ENCODE results near the gene ACOX3. TPM values are rescaled to one million over a fixed set of nuclear protein-coding genes. Genes with fewer than 3 reads are reported as not detected.
"Not testable (repeated sequence)": the region's sequence is repeated elsewhere in the genome, so short reads cannot be mapped to it uniquely, and the experiment has no call there.

The ACOX3 gene
- total RNA-seq, 2 experiments from 2014 or later, result 13.2 to 13.6 TPM

GRCh38 chr4:8422327-8422726 lies 18.2 kb downstream of the ACOX3 start:
- peaks cover 12% of the 10 kb centered on the region for H3K4me1 Mint-ChIP-seq (ENCODE audit: low read depth)
- no peaks in the 10 kb centered on the region for H3K36me3 Mint-ChIP-seq (ENCODE audit: low read depth)
- CTCF ChIA-PET, result no interaction called here
- no peak overlapping the region for H3K27ac Mint-ChIP-seq
- POLR2A ChIA-PET, result no interaction called here
- no peak for DNase-seq
- ATAC-seq, result no peak
- no peaks in the 10 kb centered on the region for H3K9me3 Mint-ChIP-seq (ENCODE audit: insufficient read depth)
- H3K27me3 Mint-ChIP-seq (ENCODE audit: low read depth), result no peaks in the 10 kb centered on the region
- H3K4me3 Mint-ChIP-seq, result no peak overlapping the region

GRCh38 chr4:8420151-8420550 lies 20.4 kb downstream of the ACOX3 start:
- H3K27ac Mint-ChIP-seq; H3K36me3 Mint-ChIP-seq (ENCODE audit: low read depth); H3K27me3 Mint-ChIP-seq (ENCODE audit: low read depth); DNase-seq; ATAC-seq; H3K9me3 Mint-ChIP-seq (ENCODE audit: insufficient read depth); H3K4me1 Mint-ChIP-seq (ENCODE audit: low read depth); H3K4me3 Mint-ChIP-seq: not testable (repeated sequence)
- CTCF ChIA-PET, result interaction anchor here (1.1 to 2.0 kb wide), 3 partner anchors 9 to 178 kb away, joined by 4 to 7 read pairs (median 6); no protein-coding TSS in a partner anchor
- POLR2A ChIA-PET, result interaction anchor here (0.6 to 1.9 kb wide), 3 partner anchors 9 to 20 kb away, joined by 3 to 8 read pairs (median 4); partner anchors contain the start of genes ACOX3 and TRMT44

DNA sequence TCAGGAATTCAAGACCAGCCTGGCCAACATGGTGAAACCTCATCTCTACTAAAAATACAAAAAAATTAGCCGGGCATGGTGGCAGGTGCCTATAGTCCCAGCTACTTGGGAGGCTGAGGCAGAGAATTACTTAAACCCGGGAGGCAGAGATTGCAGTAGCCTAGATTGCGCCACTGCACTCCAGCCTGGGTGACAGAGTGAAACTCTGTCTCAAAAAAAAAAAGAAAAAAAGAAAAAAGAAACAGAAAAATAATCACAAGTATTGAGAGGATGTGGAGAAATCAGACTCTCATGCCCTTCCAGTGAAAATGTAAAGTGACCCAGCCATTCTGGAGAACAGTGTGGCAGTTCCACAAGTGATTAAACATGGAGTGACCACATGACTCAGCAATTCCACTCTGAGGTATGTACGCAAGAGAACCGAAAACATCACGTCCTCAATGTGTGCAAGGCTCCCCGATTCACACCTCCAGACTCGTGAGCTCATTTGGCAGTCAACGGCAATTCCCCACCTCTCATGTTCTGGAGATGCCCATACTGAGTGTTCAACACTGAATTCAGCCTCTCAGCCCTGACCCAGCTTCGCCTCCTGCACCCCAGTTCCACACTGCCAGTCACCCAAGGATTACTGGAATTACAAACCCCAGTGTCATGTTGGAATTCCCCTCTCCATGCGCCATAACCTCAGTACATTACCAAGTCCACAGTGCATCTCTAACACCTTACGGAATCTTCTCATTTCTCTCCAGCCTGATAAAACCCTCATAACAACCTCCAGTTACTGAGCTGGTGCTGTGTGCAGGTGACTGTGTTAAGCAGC lies 21.1 kb downstream of the ACOX3 start:
- Mint-ChIP-seq H3K27ac (no peak overlapping the region), H3K4me1 (ENCODE audit: low read depth) (peaks cover 11% of the 10 kb centered on the region), H3K9me3 (ENCODE audit: insufficient read depth) (no peaks in the 10 kb centered on the region), H3K36me3 (ENCODE audit: low read depth) (peaks cover 1% of the 10 kb centered on the region), H3K27me3 (ENCODE audit: low read depth) (no peaks in the 10 kb centered on the region), H3K4me3 (no peak overlapping the region)
- ChIA-PET POLR2A (interaction anchor here (1.9 kb wide), 1 partner anchor 21 kb away, joined by 8 read pairs; the partner anchor contains the start of genes ACOX3 and TRMT44), CTCF (interaction anchor here (1.1 to 2.0 kb wide), 3 partner anchors 9 to 178 kb away, joined by 4 to 7 read pairs (median 6); no protein-coding TSS in a partner anchor)
- ATAC-seq (peak; percentile 30), DNase-seq (peak; percentile 29)

DNA sequence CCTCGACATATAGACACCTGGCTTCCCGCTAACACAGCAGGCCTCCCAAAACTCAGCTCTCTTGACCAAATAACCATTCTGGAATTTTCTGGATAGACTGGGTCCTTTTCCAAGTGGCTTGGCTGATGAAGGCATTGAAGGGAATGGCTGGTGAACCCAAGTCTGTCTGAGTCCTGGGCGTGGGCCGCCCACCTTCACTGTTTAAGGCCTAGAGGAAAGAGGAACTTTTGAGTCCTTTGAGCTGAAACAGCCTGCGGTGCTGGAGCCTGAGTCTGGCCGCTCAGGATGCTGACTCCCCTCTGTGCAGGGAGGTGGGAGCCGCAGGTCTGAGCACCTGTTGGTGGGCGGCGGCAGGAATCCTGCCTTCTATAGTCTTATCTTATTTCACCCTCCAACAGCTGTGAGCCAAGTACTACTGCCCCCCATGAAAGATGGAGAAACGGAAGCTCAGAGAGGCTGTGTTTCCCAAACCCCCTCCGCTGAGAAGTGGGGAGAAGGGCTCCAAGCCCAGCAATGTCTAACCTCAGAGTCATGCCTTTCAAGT lies 23.4 kb downstream of the ACOX3 start:
- H3K27me3 Mint-ChIP-seq (ENCODE audit: low read depth), result no peaks in the 10 kb centered on the region
- DNase-seq, result no peak
- CTCF ChIA-PET, result interaction anchor here (1.0 to 1.5 kb wide), 2 partner anchors 11 to 241 kb away, joined by 3 to 5 read pairs; no protein-coding TSS in a partner anchor
- peaks cover 7% of the 10 kb centered on the region for H3K36me3 Mint-ChIP-seq (ENCODE audit: low read depth)
- H3K4me3 Mint-ChIP-seq, result no peak overlapping the region
- no peak for ATAC-seq
- peaks cover 19% of the 10 kb centered on the region for H3K4me1 Mint-ChIP-seq (ENCODE audit: low read depth)
- H3K9me3 Mint-ChIP-seq (ENCODE audit: insufficient read depth), result no peaks in the 10 kb centered on the region
- no peak overlapping the region for H3K27ac Mint-ChIP-seq
- POLR2A ChIA-PET, result no interaction called here

- DNase-seq, result peak; percentile 43
- H3K27ac Mint-ChIP-seq, result peak overlapping the region; percentile 17
- no peak for ATAC-seq
- H3K9me3 Mint-ChIP-seq (ENCODE audit: insufficient read depth), result no peaks in the 10 kb centered on the region
- H3K4me3 Mint-ChIP-seq, result no peak overlapping the region
- POLR2A ChIA-PET, result no interaction called here
- CTCF ChIA-PET, result interaction anchor here (0.9 to 1.5 kb wide), 2 partner anchors 14 to 238 kb away, joined by 3 to 5 read pairs; no protein-coding TSS in a partner anchor
- peaks cover 10% of the 10 kb centered on the region for H3K36me3 Mint-ChIP-seq (ENCODE audit: low read depth)
- peaks cover 25% of the 10 kb centered on the region for H3K4me1 Mint-ChIP-seq (ENCODE audit: low read depth)
- no peaks in the 10 kb centered on the region for H3K27me3 Mint-ChIP-seq (ENCODE audit: low read depth)
These were observed 26.1 kb downstream of the ACOX3 start for GRCh38 chr4:8414377-8414776.

DNA sequence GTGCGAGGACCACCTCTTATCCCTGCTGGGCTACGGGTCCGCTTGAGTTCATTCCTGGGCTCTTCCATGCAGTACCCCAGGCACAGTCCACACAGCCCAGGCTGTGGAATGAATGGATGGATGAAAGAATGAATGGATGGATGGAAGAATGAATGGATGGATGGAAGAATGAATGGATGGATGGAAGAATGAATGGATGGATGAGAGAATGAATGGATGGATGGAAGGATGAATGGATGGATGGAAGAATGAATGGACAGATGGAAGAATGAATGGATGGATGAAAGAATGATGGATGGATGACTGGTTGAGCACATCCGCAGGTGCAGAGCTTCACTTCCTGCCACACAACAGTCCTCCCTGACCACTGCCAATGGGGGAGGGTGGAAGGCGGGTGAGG lies 28.2 kb downstream of the ACOX3 start:
- ChIA-PET CTCF (no interaction called here), POLR2A (no interaction called here)
- Mint-ChIP-seq H3K27ac (no peak overlapping the region), H3K9me3 (ENCODE audit: insufficient read depth) (no peaks in the 10 kb centered on the region), H3K36me3 (ENCODE audit: low read depth) (peaks cover 11% of the 10 kb centered on the region), H3K27me3 (ENCODE audit: low read depth) (no peaks in the 10 kb centered on the region), H3K4me1 (ENCODE audit: low read depth) (peaks cover 29% of the 10 kb centered on the region), H3K4me3 (no peak overlapping the region)
- ATAC-seq, result no peak
- no peak for DNase-seq

DNA sequence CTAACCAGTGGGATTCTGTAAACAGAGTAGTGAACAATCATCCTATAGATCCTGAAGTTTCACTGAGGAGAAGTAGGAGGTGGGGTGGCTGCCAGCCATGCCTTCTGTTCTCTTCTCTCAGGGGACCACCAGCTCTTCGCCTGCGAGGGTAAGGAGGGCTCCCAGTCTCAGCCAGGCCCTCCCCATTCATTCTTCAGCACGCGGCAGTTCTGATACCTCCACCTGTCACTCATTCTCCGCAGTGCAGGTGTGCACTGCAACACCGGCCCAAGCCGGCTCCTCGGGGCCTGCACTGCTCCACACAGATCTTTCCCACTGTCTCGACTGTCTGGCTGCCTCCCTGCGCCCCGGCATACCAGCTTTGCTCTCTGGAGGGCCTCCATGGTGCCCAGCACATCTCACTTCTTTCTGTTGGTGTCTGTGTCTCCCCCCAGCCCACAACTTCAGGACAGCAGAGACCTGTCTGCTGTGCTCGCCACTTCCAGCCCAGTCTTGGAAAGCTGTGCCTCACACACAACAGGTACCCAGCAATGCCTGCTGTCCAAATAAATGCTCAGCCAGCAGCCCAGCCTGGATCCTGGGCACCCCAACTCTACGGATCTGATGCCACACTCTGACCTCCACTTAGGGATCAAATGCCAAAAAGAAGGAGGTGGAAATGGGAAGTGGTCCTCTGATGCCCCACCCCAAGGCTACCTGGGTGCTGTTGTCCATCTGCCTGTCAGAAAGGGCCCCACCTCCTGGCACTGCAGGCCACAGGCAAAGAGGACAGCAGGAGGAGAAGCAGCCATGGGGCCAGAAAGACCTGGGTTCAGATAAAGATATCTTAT lies 29.0 kb downstream of the ACOX3 start:
- Mint-ChIP-seq H3K9me3 (ENCODE audit: insufficient read depth) (no peaks in the 10 kb centered on the region), H3K36me3 (ENCODE audit: low read depth) (peaks cover 11% of the 10 kb centered on the region), H3K27ac (no peak overlapping the region), H3K4me1 (ENCODE audit: low read depth) (peaks cover 29% of the 10 kb centered on the region), H3K4me3 (no peak overlapping the region), H3K27me3 (ENCODE audit: low read depth) (no peaks in the 10 kb centered on the region)
- POLR2A ChIA-PET, result interaction anchor here (0.6 kb wide), 1 partner anchor 9 kb away, joined by 3 read pairs; no protein-coding TSS in a partner anchor
- CTCF ChIA-PET, result no interaction called here
- DNase-seq (no peak), ATAC-seq (no peak)

DNA sequence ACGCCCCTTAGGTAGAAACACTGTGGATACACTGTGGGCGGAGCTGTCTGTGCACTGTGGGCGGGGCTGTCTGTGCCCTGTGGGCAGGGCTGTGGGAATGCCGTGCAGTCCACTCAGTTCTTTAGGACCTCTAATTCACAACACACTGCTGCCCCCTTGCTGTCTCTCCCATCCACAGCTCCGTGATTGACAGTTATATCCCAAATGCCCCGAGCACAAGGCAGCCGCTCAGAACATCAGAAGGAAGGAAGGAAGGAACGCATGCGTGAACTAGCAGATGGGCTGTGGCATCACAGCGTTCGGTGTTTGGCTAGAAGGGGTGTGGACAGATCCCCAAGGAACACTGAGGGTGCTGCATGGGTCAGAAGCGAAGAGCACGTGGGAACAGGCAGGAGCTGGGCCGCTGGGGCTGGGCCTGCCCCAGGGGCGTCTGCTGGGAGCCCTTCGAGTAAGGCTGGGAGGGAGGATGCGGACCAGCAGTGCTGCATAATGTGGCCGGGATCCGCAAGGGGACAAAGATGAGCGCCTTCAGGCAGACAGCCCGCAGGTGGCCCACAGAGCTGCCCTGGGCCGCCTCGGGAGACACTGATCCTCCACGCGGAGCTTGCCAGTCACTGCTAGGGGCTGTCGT lies 29.8 kb downstream of the ACOX3 start:
- Mint-ChIP-seq H3K4me1 (ENCODE audit: low read depth) (peaks cover 29% of the 10 kb centered on the region), H3K27ac (no peak overlapping the region), H3K36me3 (ENCODE audit: low read depth) (peaks cover 11% of the 10 kb centered on the region), H3K9me3 (ENCODE audit: insufficient read depth) (no peaks in the 10 kb centered on the region), H3K27me3 (ENCODE audit: low read depth) (no peaks in the 10 kb centered on the region), H3K4me3 (no peak overlapping the region)
- ATAC-seq (no peak), DNase-seq (no peak)
- ChIA-PET POLR2A (interaction anchor here (0.6 kb wide), 1 partner anchor 10 kb away, joined by 3 read pairs; no protein-coding TSS in a partner anchor), CTCF (no interaction called here)

GRCh38 chr4:8410066-8410625 lies 30.4 kb downstream of the ACOX3 start:
- POLR2A ChIA-PET, result interaction anchor here (0.6 kb wide), 1 partner anchor 178 kb away, joined by 4 read pairs; no protein-coding TSS in a partner anchor
- no peak overlapping the region for H3K27ac Mint-ChIP-seq
- no peak overlapping the region for H3K4me3 Mint-ChIP-seq
- peaks cover 11% of the 10 kb centered on the region for H3K36me3 Mint-ChIP-seq (ENCODE audit: low read depth)
- DNase-seq, result no peak
- H3K4me1 Mint-ChIP-seq (ENCODE audit: low read depth), result peaks cover 29% of the 10 kb centered on the region
- no peaks in the 10 kb centered on the region for H3K27me3 Mint-ChIP-seq (ENCODE audit: low read depth)
- no peaks in the 10 kb centered on the region for H3K9me3 Mint-ChIP-seq (ENCODE audit: insufficient read depth)
- CTCF ChIA-PET, result no interaction called here
- no peak for ATAC-seq

- Mint-ChIP-seq H3K9me3 (ENCODE audit: insufficient read depth) (no peaks in the 10 kb centered on the region), H3K4me1 (ENCODE audit: low read depth) (peaks cover 24% of the 10 kb centered on the region)
- POLR2A ChIA-PET, result interaction anchor here (0.6 to 0.7 kb wide), 2 partner anchors 31 to 178 kb away, joined by 3 to 4 read pairs; no protein-coding TSS in a partner anchor
These were observed 31.1 kb downstream of the ACOX3 start for GRCh38 chr4:8409264-8410065.

More at GRCh38 chr4:8409264-8410065, 31.1 kb downstream of the ACOX3 start:
- no peak overlapping the region for H3K4me3 Mint-ChIP-seq
- ATAC-seq (peak; percentile 90), DNase-seq (peak; percentile 80)
- peaks cover 10% of the 10 kb centered on the region for H3K36me3 Mint-ChIP-seq (ENCODE audit: low read depth)
- H3K27ac Mint-ChIP-seq, result peak overlapping the region; percentile 10
- CTCF ChIA-PET, result interaction anchor here (1.0 to 1.3 kb wide), 2 partner anchors 18 to 233 kb away, joined by 3 to 5 read pairs; no protein-coding TSS in a partner anchor
- no peaks in the 10 kb centered on the region for H3K27me3 Mint-ChIP-seq (ENCODE audit: low read depth)

Measured in activated CD8-positive, alpha-beta T cell treated with anti-CD3 and anti-CD28 coated beads, Interleukin-2, amount 10 ng/mL, durations not matched to agents 7 days and 5 days (primary cell).